IMR-90 (cell line): Measurements from ENCODE around the gene B3GAT1. TPM values are rescaled to one million over a fixed set of nuclear protein-coding genes. Genes with fewer than 3 reads are reported as not detected.

Experiments used
- ATAC-seq: fragments of 200-7000 bp; cut with Tn5 transposase; 2 replicates; pipeline ENCODE4 v1.9.1; 2020; ENCODE audit warnings: low read depth, mild to moderate bottlenecking, moderate library complexity
- BruUV-seq: library from RNA; stranded (reverse); fragments of 400-500 nt; replicated peaks from 2 replicates; lab custom pipeline; 2021; lab: Mats Ljungman, UMichigan
- CTCF ChIA-PET: fragments of 300-600 bp; formaldehyde crosslinking; extraction: SDS; loops from one replicate; lab custom pipeline; 2021; ENCODE audit warnings: antibody characterized with exemption; lab: Yijun Ruan, JAX
- POLR2A ChIA-PET: fragments of 300-600 bp; sonication (Branson Sonifier 250); formaldehyde crosslinking; loops from one replicate; lab custom pipeline; 2022; ENCODE audit warnings: antibody characterized with exemption; ENCODE audit not compliant: unreplicated experiment; lab: Charles Lee
- DNase-seq: peaks from one replicate; pipeline ENCODE4 v3.0.0; 2013
- H2AFZ ChIP-seq: replicated peaks from 2 replicates; pipeline ENCODE3; 2013; ENCODE audit warnings: low read length, mild to moderate bottlenecking; ENCODE audit not compliant: poor library complexity
- H2AK5ac ChIP-seq: 2 replicates; pipeline ENCODE4 v1.6.1; 2013; ENCODE audit warnings: low read depth, low read length, inconsistent platforms
- H2AK9ac ChIP-seq: replicated peaks from 2 replicates; pipeline ENCODE3; 2013; ENCODE audit warnings: mild to moderate bottlenecking, low read depth, low read length, moderate library complexity; ENCODE audit not compliant: poor library complexity
- H2BK120ac ChIP-seq: 2 replicates; pipeline ENCODE4 v1.6.1; 2013; ENCODE audit warnings: low read depth, low read length, inconsistent platforms
- H2BK15ac ChIP-seq: 3 replicates; pipeline ENCODE4 v1.6.1; 2013; ENCODE audit warnings: low read depth, low read length, inconsistent platforms
- H2BK20ac ChIP-seq: 2 replicates; pipeline ENCODE4 v1.6.1; 2013; ENCODE audit warnings: low read depth, mild to moderate bottlenecking, inconsistent platforms, low read length, moderate library complexity
- H2BK5ac ChIP-seq: 2 replicates; pipeline ENCODE4 v1.6.1; 2013; ENCODE audit warnings: mild to moderate bottlenecking, low read depth, low read length, inconsistent platforms; ENCODE audit not compliant: poor library complexity, severe bottlenecking
- H3K14ac ChIP-seq: replicated peaks from 2 replicates; pipeline ENCODE4 v1.6.1; 2013; ENCODE audit warnings: low read depth, low read length, inconsistent platforms
- H3K18ac ChIP-seq: 2 replicates; pipeline ENCODE4 v1.6.1; 2013; ENCODE audit warnings: low read depth, low read length, control low read depth
- H3K23ac ChIP-seq: 2 replicates; pipeline ENCODE4 v1.6.1; 2013; ENCODE audit warnings: low read depth, low read length, inconsistent platforms
- H3K27ac ChIP-seq: 2 replicates; pipeline ENCODE4 v1.5.1; 2013; ENCODE audit warnings: mild to moderate bottlenecking, control low read depth, low read length; ENCODE audit not compliant: insufficient read depth
- H3K27me3 ChIP-seq: 2 replicates; pipeline ENCODE4 v1.6.1; 2013; ENCODE audit warnings: low read length; ENCODE audit not compliant: control insufficient read depth, insufficient read depth
- H3K36me3 ChIP-seq: 2 replicates; pipeline ENCODE4 v1.6.1; 2013; ENCODE audit warnings: low read length, mixed read lengths; ENCODE audit not compliant: control insufficient read depth, insufficient read depth
- H3K4ac ChIP-seq: 2 replicates; pipeline ENCODE4 v1.6.1; 2013; ENCODE audit warnings: low read depth, low read length, inconsistent platforms
- H3K4me1 ChIP-seq: 2 replicates; pipeline ENCODE4 v1.6.1; 2013; ENCODE audit warnings: low read length, mixed read lengths; ENCODE audit not compliant: control insufficient read depth, insufficient read depth
- H3K4me2 ChIP-seq: 2 replicates; pipeline ENCODE4 v1.6.1; 2013; ENCODE audit warnings: low read depth, mild to moderate bottlenecking, control low read depth, low read length, moderate library complexity
- H3K4me3 ChIP-seq: 2 replicates; pipeline ENCODE4 v1.5.1; 2013; ENCODE audit warnings: low read depth, mild to moderate bottlenecking, control low read depth, low read length, moderate library complexity; ENCODE audit not compliant: insufficient read depth
- H3K56ac ChIP-seq: 2 replicates; pipeline ENCODE4 v1.6.1; 2013; ENCODE audit warnings: low read length, inconsistent platforms; ENCODE audit not compliant: insufficient read depth; ENCODE audit errors: extremely low read depth
- H3K79me1 ChIP-seq, 2 experiments: 2 replicates each; pipeline ENCODE4 v1.6.1; 2013; ENCODE audit warnings: low read length in 2 of 2, inconsistent platforms in 1 of 2, low read depth in 1 of 2
- H3K9ac ChIP-seq: 2 replicates; pipeline ENCODE4 v1.6.1; 2013; ENCODE audit warnings: low read depth, low read length, control low read depth
- H3K9me1 ChIP-seq: 2 replicates; pipeline ENCODE4 v1.6.1; 2013; ENCODE audit warnings: low read length, inconsistent platforms; ENCODE audit not compliant: insufficient read depth
- H3K9me3 ChIP-seq: 2 replicates; pipeline ENCODE4 v1.6.1; 2013; ENCODE audit warnings: low read length; ENCODE audit not compliant: control insufficient read depth, insufficient read depth
- H4K20me1 ChIP-seq: 2 replicates; pipeline ENCODE4 v1.6.1; 2013; ENCODE audit warnings: low read length, inconsistent platforms; ENCODE audit not compliant: insufficient read depth
- H4K5ac ChIP-seq: 2 replicates; pipeline ENCODE4 v1.6.1; 2013; ENCODE audit warnings: mild to moderate bottlenecking, low read depth, low read length, control low read depth
- H4K8ac ChIP-seq, 2 experiments: 2 replicates each; pipeline ENCODE4 v1.6.1; 2013; ENCODE audit warnings: low read depth in 2 of 2, low read length in 2 of 2, control low read depth in 1 of 2, inconsistent platforms in 1 of 2
- H4K91ac ChIP-seq: 2 replicates; pipeline ENCODE4 v1.6.1; 2013; ENCODE audit warnings: low read depth, low read length, inconsistent platforms; ENCODE audit not compliant: insufficient read depth
- BHLHE40 ChIP-seq: fragments of 150-350 bp; IDR thresholded peaks from 2 replicates; pipeline ENCODE4 v1.6.1; 2016; ENCODE audit warnings: mild to moderate bottlenecking, low read depth, low read length
- CEBPB ChIP-seq: IDR thresholded peaks from 2 replicates; pipeline ENCODE4 v1.6.1; 2012; ENCODE audit warnings: low read depth, low read length, improper control_type of control experiment
- CTCF ChIP-seq: conservative IDR thresholded peaks from 2 replicates; pipeline ENCODE4 v1.5.1; 2012; ENCODE audit warnings: mild to moderate bottlenecking, low read depth, low read length, improper control_type of control experiment
- ELK1 ChIP-seq: fragments of 150-350 bp; IDR thresholded peaks from 2 replicates; pipeline ENCODE4 v1.6.1; 2016; ENCODE audit warnings: low read depth, mild to moderate bottlenecking, low read length, moderate library complexity, borderline replicate concordance
- FOS ChIP-seq: fragments of 150-350 bp; IDR thresholded peaks from 2 replicates; pipeline ENCODE4 v1.6.1; 2016; ENCODE audit warnings: low read depth, low read length
- MAFK ChIP-seq: IDR thresholded peaks from 2 replicates; pipeline ENCODE4 v1.6.1; 2012; ENCODE audit warnings: low read depth, low read length, improper control_type of control experiment
- MAZ ChIP-seq: IDR thresholded peaks from 2 replicates; pipeline ENCODE4 v1.6.1; 2012; ENCODE audit warnings: low read depth, mild to moderate bottlenecking, low read length, improper control_type of control experiment, moderate library complexity, borderline replicate concordance
- MXI1 ChIP-seq: IDR thresholded peaks from 2 replicates; pipeline ENCODE4 v1.6.1; 2012; ENCODE audit warnings: low read depth, mild to moderate bottlenecking, low read length, moderate library complexity, borderline replicate concordance
- NFE2L2 ChIP-seq: fragments of 150-350 bp; IDR thresholded peaks from 2 replicates; pipeline ENCODE4 v1.6.1; 2016; ENCODE audit warnings: low read depth, mild to moderate bottlenecking, low read length
- POLR2A ChIP-seq: IDR thresholded peaks from 2 replicates; pipeline ENCODE4 v1.6.1; 2012; ENCODE audit warnings: mild to moderate bottlenecking, low read depth, low read length
- RAD21 ChIP-seq: IDR thresholded peaks from 2 replicates; pipeline ENCODE4 v1.6.1; 2012; ENCODE audit warnings: low read length, improper control_type of control experiment
- RFX5 ChIP-seq: IDR thresholded peaks from 2 replicates; pipeline ENCODE4 v1.8.0; 2012; ENCODE audit warnings: low read depth, mild to moderate bottlenecking, low read length, moderate library complexity
- SMC3 ChIP-seq: fragments of 150-350 bp; IDR thresholded peaks from 2 replicates; pipeline ENCODE4 v1.6.1; 2016; ENCODE audit warnings: low read depth, mild to moderate bottlenecking, antibody characterized with exemption, low read length, moderate library complexity
- USF2 ChIP-seq: fragments of 150-350 bp; IDR thresholded peaks from 2 replicates; pipeline ENCODE4 v1.6.1; 2017; ENCODE audit warnings: mild to moderate bottlenecking, antibody characterized with exemption, low read length, low read depth
- WGBS, 2 experiments: methylation state at CpG; one replicate each; pipeline versions ENCODE4 v1.1.5 to v1.1.7; 2013; ENCODE audit warnings: missing lambda C conversion rate in 2 of 2; ENCODE audit not compliant: insufficient read length in 1 of 2; ENCODE audit errors: extremely low coverage in 2 of 2; 5-methylcytosine and 5-hydroxymethylcytosine counted together
- dilution Hi-C: fragments of 300-500 bp; cut with HindIII; formaldehyde crosslinking; loops from one replicate; pipeline ENCODE4 v1.14.3; 2018; ENCODE audit warnings: low sequenced_read_pairs; ENCODE audit not compliant: unreplicated experiment
- in situ Hi-C: fragments of 300-500 bp; cut with MboI; formaldehyde crosslinking; loops from 3 replicates; pipeline ENCODE4 v1.14.3; 2019; ENCODE audit warnings: low sequenced_read_pairs, inconsistent platforms, mixed read lengths
- intact Hi-C: fragments of 100-400 bp; cut with micrococcal nuclease; formaldehyde crosslinking; loops from 2 replicates; pipeline ENCODE4 v1.10.0; 2022
- polyA plus RNA-seq, 3 experiments: library from polyadenylated mRNA; depleted of rRNA; stranded (reverse); fragments of >200 nt; gene quantifications; 2 replicates each; pipeline ENCODE4 v1.2.3, GENCODE V29; 2012; ENCODE audit warnings: low replicate concordance in 1 of 3
- total RNA-seq: library from RNA; depleted of rRNA; stranded (reverse); fragments of >200 nt; gene quantifications from 2 replicates; pipeline ENCODE4 v1.2.3, GENCODE V29; 2012

B3GAT1 gene
- total and polyA plus RNA-seq, 2 of the 4 experiments (the other 2 are of a cell fraction) = not detected

GRCh38 chr11:134423106-134423505 lies 11.1 kb upstream of the B3GAT1 start:
- no peak for ATAC-seq
- dilution Hi-C loops (no loop called here), in situ Hi-C loops (no loop called here), intact Hi-C loops (no loop called here)
- H3K56ac ChIP-seq = no peak overlapping the region
- H4K91ac ChIP-seq = no peak overlapping the region
- H3K27ac ChIP-seq = no peak overlapping the region
- no peak overlapping the region for H2BK120ac ChIP-seq
- no peak overlapping the region for H4K5ac ChIP-seq
- H2AK9ac ChIP-seq = no peak overlapping the region
- no peak overlapping the region for H3K14ac ChIP-seq
- H3K4me2 ChIP-seq = no peak overlapping the region
- no peak overlapping the region for H2AK5ac ChIP-seq
- no TSS peak for BruUV-seq
- no peak overlapping the region for H2BK15ac ChIP-seq
- no peak overlapping the region for H3K23ac ChIP-seq
- no peak overlapping the region for H3K9ac ChIP-seq
- H3K27me3 ChIP-seq = no peaks in the 10 kb centered on the region
- H3K4ac ChIP-seq = no peak overlapping the region
- no peaks in the 10 kb centered on the region for H3K4me1 ChIP-seq
- H2AFZ ChIP-seq = no peak overlapping the region
- H3K18ac ChIP-seq = no peak overlapping the region
- peaks cover 33% of the 10 kb centered on the region for H3K9me3 ChIP-seq
- no peak overlapping the region for H2BK20ac ChIP-seq
- H3K9me1 ChIP-seq = no peaks in the 10 kb centered on the region
- H4K8ac ChIP-seq = no peak overlapping the region
- no peaks in the 10 kb centered on the region for H4K20me1 ChIP-seq
- H3K36me3 ChIP-seq = no peaks in the 10 kb centered on the region
- CTCF ChIA-PET = no interaction called here
- H2BK5ac ChIP-seq = no peak overlapping the region
- WGBS, 2 experiments = 41% methylated on average over 6 of the region's 10 CpGs; no CpG with 5 or more reads in 1 of the 2 experiments
- DNase-seq = no peak
- no peak overlapping the region for H3K4me3 ChIP-seq
- TF ChIP-seq ELK1 (no peak), NFE2L2 (no peak), FOS (no peak), SMC3 (no peak), RAD21 (no peak), RFX5 (no peak), CEBPB (no peak), BHLHE40 (no peak), MAFK (no peak), MXI1 (no peak), MAZ (no peak), CTCF (no peak), POLR2A (no peak), USF2 (no peak)
- H3K79me1 ChIP-seq = no peaks in the 10 kb centered on the region
- POLR2A ChIA-PET = no interaction called here
